Activated CD4-positive, CD25-positive, alpha-beta regulatory T cell treated with anti-CD3 and anti-CD28 coated beads, Interleukin-2, amount 50 U/mL, for 72 hours (primary cell): ENCODE data around the gene FYN.

Experiments
- DNase-seq: peaks from one replicate; pipeline ENCODE4 v3.0.0; 2021

The FYN gene

DNA sequence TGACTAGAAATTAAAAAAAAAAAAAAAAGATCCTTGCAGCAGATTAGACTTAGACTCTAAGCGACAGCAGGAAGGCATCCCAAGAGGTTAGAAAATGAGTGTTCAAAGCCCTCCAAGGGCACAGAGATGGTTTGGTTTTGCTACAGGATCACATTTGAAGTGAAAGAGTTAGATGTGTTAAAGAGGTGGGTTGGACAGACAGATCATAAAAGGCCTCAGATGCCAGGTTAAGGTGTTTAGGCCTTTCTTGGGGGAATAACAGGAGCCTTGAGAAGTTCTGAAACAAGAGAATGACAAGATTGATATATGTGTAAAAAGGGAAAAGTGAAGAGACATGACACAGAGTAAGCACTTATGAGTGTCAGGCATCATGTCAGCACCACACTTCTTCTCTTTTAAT is 107.5 kb downstream of the FYN start:
- no peak for DNase-seq

DNA sequence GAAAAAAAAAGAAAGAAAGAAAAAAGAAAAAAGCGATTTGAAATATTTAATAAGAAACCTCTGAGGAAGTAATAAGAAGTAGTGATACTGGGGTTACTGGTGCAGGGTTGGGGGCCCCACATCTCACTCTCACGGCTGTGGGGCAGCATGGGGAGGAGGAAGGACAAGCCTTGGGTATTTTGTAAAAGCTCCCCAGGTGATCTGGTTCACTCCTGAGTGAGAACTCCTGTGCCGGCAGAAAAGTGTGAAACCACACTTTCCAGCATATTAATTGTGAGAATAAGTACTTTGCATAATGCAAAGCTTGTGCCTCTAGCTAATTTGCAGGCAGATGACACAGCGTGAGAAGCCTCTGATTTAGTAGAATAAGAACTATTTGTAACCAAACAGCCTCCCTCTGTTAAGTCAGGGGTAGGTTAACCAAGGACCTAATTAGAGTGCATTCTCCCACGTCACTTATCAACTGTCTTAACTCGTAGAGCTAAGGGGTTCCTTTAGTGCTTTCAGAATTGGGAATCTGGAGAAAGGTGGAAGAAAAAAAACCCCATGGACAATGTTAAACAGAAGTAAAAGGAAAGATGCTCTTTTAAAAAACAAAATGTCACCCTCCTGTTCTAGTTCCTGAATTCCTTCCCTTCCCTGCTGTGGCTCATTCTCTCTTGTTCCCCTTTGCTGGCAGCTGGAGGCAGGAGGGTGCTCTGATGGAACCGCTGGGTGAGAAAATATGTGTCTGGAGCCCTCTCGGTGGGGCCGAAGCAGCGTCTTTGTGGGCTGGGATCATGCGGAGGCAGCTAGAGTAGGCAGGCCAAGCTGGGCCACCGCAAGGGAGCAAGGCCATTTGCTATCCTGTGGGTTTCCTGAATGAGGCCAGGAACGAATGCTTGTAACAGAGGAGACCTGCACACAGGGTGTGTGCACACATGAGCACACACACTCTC is 108.7 kb downstream of the FYN start:
- DNase-seq, result peak; percentile 51

DNA sequence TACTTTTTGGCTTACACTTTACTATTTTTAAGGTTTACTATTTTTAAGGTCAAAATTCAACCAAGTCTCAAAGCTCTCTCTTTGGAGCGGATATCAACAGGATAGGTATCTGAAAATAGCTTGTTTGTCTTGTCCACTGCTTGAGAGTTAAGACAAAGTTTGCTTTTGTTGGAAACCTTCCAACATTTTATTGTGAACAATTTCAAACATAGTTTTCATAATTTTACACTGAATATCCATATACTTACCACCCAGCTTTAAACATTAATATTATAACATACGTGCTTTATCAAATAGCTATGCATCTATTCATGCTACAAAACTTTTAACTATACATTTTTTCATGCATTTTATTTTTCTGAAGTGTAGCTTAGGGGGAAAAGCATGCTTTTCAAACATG is 109.9 kb downstream of the FYN start:
- no peak for DNase-seq

DNA sequence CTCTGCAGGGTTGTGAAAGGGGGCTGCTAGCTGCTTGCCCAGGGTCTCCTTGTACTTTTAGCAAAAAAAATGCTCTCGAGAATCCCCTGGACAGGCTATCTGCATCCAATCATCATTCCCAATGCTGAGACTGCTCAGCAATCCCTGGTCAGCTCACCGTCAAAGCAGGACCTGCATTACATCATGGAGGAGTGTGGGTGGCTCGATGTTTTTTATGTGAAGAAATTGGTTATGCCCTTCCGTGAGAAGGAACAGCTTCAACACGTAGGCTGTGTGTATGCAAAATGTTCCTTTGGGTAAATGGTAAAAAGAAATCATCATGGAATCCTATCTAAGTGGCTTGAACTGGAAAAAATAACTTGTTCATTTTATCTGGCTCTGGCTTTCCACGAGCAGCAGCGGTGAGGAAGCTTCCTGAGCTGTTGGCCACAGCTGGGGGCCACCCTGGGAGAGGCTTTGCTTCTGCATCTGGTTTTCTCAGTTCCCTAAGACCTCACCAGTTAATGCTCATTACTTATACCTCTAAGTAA is 111.4 kb downstream of the FYN start:
- no peak for DNase-seq

DNA sequence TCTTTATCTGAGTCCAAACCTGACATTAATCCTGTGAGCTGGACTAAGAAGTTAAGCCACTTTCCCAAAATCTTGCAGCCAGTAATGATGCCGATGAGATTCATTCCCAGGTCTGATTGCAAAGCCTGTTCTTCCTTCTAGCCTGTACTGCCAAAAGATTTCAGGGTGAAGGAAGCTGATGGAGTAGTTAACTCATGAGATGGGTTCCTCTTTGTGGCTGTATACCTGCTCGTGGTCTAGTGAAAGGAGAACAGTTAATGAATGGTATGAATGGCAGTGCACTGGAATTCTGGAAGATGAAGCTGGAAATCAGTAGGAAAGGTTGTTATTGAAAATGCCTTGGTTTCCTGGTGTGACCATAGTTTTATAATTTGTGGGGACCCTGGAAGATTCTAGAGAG is 112.0 kb downstream of the FYN start:
- no peak for DNase-seq

DNA sequence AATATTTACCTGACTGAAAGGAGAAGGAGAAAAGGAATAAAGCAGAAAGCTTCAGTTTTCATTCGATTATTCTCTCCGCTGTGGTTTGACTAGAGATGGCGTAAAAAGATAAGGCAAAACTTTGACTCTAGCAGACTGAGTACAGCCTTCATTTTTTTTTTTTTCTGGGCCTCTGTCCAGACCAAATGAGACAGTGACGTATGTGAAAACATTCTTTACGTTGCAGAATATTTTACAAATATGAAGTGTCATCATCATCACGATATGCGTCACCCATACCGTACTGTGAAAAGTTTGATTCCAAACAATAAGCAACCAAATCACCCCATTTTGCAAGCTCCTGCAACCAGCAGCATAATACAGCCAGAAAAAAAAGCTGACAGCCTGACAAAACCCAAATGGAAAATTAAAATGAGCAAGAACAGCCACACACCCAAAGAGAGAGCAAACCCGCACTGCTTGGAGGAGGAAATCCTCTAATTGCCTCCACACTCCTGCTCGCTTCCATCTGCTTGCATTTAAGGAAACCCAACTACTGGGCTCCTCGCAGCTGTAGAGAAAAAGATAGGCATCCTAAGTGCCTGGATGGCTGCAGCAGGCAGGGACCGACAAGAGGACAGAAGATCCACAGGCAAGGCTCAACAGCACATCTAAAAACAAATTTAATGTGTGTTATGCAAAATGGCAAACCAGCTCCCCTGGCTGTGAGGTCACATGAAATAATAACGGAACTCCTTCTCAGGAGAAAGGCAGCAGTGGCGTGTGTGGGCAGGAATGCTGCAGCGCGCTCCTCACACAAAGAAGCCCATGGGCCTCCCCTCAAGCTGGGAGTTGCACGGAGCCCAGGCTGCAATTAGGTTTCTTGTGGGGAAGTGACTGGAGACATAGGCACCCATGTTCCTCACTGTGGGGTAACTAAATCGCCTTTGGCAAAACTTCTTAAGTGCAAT is 113.1 kb downstream of the FYN start:
- DNase-seq, result no peak

DNA sequence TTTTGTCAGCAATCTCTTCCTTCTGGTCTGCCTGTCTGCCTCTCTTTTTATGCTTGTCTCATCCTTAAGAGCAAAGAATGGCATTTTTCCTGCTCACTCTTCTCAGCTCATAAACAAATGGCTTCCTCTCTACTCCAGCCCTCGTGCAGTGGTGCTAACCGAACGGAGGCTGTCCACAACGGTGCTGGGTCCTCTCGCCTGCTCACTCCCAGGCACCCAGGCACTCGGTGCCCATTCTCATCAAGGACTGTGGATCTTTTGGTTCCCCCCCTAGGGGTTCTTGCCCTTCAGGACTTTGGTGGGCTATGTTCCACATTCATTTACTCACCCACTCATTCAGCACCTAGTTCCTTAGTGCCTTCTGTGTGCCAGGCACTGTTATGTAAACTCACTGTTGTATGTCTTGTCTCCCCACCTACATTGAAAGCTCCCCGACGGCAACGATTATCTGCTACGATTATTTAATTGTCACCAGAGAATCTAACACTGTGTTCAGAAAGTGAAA is 113.9 kb downstream of the FYN start:
- peak; percentile 46 for DNase-seq

DNA sequence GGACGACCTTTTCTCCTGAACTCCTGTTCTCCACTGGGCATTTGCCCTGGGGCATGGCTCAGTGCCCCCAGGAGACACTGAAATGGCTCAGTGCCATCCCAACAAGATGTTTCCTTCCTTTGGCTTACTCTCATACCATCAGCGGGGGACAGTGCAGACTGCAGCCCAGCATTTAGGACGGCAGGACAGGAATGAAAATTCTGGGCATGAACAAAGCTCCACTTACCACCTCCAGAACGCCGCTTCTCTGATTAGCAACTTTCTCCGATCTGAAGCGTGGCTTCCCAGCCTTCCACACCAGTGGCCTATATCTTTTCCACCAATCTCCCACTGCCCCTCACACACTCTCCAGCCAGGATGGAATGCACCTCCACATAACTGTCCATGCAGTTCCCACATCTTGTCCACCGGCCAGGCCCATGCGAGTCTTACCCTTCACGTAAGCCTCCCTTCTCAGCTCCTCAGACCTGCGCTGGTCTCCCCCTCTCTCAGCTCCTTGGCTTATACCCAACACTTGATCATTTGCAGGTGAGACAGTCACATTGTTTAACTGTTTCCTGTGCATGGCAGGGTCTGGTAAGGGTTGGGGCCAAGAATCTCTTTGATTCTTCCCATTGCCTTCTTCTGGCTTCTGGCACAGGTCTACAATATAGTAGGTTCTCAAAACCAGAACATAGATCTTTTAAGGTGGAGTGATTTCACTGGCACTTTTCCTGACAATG is 114.5 kb downstream of the FYN start:
- peak; percentile 43 for DNase-seq

DNA sequence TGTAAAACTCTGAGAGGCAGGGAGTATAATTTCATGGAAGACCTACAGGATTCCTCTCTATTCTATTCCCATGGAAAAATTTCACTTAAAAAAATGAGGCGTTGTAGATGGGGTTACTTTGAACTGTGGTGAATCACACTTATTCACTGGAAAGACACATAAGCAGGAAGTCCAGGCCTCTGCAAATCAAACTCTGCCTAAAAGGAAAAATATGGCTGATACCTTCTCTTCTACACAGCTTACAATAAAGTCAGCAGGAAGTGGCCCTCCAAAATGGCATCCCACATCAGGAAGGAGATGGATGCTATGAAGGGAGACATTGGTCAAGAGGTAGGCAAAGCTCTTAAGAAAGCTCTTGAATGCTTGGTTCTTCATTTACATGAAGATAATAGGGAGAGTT is 115.9 kb downstream of the FYN start:
- DNase-seq, result no peak

DNA sequence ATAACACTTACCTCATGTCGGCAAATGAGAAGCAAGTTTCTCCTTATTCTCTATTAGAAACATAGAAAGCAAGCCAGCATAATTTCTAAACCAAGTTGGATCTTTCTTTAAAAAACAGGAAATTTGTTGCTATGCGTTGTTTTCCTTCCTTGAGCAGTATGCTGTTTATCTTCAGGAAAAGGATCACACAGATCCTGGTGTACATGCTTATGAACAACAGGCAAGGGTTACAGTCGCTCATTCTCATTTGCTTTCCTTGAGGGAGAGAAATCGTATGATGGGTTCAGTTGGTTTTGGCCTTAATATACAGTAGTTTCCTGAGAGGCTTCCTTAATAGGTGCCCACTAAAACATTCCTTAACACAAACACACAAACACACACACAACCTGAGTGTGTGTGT is 118.8 kb downstream of the FYN start:
- DNase-seq, result no peak

DNA sequence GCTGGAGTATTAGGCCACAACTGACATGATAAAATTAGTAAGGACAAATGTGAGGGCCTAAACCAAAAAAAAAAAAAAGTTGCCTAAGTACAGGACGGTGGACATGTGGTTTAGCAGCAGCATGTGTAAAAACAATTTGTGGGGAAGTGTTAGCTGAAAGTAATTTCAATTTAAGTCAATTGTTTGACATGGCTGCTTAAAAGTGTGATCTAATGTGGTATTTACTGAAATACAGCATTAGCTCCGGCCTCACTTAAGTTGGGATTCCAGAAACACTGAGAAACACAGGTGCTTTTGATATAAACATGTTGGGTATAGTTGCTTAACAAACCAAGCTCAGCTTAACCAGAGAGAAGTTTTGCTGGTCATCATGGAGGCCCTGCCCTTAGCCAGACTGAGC is 119.7 kb downstream of the FYN start:
- no peak for DNase-seq

DNA sequence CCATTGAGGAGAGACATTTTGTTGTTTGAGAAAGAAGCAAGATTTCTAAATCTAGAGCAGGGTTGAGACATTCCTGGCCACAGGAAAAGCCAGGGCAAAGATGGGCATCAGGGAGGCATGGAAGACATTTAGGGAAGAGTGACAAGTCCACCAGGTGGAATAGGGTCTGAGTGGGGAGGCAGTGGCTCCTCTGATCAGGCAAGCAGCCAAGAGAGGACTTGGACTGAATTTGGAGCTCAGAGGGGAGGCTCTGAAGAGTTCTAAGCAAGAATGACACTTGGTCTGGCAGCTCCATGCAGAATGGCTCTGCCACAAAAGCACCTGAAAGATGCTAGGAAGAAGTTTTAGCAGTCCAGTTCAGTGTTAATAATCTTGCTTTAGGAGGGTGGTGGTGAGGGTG is 120.8 kb downstream of the FYN start:
- no peak for DNase-seq

DNA sequence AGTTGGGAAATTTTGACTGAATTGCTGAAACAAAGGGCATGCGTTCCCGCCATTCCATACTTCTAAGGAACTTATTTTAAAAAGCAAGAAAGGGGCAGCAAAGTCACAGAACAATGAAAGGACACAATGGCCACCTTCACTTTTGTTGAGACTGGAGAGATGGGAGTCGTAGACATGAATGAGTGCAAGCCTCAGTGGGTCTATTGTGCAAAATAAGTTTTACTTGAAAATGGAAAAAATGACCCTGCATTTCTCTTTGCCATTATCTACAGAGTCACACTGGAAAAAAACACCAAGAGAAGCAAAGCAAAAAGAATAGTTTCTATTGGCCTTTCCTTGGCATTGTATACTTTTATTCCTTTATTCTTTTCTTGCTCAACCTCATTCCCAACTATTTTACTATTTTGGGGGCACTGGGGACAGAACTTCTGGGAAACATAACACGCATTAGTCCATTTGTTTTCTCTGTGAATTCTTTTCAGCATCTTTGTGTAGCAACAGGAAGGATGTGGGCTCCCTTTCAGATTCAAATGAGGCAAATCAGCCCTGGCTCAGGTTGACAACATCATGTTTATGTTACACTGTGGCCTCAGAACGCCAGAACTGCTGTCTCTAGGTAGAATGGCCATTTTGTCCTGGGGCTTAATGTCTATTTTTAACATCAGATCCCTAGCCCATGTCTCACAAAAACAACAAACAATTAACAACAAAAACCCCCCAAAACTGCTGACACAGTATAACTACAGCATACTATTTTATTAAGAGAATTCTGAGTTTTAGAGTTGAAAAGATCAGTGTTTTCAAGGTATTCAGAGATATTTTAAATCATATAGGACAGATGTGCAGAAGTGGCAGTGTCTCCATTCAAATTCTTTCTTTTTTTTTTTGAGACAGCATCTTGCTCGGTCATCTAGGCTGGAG is 122.2 kb downstream of the FYN start:
- no peak for DNase-seq

DNA sequence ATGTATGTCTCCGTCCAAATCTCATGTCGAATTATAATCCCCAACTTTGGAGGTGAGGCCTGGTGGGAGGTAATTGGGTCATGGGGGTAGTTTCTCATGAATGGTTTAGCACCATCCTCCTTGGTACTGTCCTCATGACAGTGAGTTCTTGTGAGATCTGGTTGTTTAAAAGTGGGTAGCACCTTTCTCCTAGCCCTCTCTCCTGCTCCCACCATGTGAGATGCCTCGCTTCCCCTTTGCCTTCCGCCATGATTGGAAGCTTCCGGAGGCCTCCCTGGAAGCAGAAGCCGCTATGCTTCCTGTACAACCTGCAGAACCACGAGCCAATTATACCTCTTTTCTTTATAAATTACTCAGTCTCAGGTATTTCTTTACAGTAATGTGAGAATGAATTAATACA is 123.1 kb downstream of the FYN start:
- DNase-seq, result no peak

DNA sequence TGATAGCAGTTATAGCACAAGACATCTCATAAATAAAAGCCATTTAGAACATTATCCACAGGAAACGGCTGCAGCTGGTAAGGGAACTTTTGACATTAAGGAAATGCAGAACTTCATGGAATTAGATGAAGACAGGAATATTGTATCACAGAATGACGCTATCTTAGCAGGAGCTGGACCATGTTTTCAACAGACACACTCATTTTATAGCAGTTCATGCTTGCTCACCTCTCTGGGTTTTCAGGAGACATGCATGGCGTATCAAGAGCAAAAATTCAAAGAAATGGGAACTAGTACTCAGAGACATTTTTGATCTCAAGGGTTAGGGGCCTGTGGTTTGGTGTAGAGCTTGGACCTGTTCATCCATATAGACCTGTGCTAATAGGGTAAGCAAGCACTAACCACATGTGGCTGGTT is 125.0 kb downstream of the FYN start:
- no peak for DNase-seq

DNA sequence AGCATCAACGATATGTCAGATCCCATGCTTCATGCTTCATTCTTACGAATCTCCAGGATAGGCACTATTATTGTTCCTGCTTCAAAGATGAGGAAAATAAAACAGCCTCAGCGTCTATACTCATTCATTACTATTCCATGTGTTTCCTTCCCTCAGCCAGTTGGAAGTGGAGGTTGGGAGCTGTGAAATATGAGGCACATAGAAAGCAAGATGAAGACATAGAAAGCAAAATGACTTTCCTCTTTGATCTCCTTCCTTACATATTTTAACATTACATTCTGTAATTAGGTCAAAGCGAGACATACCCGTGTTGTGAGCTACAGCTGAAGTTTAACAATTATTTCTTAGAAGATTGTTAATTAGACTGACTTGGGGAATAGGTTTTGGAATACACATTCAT is 125.4 kb downstream of the FYN start:
- DNase-seq, result no peak

DNA sequence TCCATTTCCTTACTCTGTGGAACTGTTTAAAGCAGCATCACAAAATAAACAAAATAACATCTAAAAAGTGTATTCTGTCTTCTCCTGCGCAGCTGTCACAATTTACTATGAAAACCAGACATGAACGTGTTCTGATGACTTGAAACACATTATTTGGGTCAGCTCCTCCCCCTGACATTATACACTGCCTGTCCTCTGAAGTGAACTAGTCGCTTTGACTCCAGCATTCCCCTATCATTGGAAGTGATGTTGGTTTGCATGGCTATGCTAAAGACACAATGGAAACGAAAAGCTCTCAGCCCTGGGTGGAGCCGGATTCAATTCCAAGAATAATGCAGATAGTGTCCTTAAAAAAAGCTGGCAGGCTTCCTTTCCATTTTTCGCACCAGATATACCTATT is 125.9 kb downstream of the FYN start:
- no peak for DNase-seq

DNA sequence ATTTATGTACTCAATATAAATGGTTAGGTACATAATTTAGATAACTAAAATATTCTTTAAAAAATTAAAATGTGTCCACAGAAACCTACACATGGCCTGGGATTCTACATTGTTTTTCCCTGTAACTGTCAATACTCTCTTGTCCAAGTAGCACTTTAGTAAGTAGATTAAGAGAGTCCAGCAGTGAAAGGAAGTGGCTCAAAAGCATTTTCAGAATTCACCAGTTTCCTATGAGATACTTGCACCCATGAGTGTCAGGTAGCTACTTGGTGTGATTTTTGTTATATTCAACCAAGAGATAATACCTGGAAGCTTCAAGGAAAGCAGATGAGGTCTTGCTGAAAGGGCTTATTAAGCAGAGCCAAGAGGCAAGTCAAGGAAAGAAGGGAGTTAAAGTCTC is 126.3 kb downstream of the FYN start:
- no peak for DNase-seq

DNA sequence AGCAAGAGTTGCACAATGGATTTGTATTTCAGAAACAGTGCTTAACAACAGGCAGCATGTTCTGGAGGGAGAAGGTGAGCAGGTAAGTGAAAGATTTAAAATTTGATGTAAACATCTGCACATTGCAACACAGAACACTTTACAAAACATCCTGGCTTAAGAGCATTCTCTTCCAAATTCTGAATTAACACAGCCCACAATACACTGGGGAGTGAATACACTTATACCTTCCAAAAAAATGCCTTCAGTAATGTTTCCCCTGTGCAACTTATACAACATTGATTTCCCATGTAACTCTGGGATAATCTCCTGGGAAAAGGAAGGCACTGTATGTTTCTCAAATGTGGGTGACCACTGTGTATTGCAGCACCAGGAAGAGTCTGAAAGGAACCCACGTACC is 127.6 kb downstream of the FYN start:
- DNase-seq, result no peak

DNA sequence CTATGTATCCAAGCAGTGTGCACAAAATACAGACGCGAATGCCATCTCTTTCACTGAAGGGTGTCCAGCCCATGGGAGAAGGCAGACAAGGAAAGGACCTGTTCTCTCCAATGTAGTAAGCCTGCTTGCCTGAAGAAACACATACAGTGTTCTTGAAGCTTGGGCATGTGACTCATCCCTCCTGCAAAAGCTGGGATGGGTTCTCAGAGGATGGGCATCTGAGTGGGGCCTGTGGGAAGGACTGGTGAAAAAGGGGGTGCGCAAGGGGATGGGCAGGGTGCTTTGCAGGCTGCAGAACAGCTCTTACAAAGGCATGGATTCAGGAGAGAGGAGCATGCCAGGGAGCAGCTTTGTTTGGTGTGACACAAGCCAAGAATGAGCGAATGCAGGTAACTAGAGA is 128.1 kb downstream of the FYN start:
- DNase-seq, result no peak

DNA sequence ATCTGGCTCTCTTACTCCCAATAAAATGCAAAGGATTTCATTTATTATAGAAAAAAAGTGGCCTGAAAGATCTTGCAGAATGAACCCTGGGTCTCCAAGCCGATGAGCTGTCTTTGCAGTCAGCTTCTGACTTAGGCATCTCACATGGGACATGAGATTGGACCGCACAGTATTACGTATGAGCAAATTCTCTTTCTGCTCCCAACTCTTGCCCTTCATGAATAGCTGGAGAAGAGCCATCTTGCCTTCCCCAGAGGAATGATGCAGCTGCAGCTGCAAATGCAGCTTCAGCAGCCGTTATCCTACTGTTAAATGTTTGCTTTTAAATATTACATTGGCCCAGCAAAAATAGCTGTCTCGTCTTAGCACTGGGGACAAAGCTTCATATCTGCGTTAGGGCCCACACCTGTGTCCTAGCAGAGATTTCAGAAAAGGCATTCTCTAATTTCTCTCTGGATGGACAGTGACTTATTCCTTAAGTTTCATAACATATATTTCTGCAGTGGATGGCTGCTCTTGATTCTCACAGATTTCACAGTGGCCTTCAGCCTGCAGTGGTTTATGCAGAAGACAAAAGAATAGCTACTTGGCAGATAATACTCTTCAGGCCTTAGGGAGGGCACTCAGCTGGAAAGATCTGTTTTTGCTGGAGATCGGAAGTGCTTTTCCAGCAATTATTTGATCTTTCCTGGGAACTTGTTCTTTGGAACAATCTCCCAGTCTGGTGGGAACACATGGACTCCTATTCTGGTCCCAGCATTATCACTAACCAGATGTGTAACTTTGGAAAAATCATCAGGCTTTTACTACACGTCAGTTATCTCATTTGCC is 129.2 kb downstream of the FYN start:
- DNase-seq, result no peak
